ENCODE data around the gene RHEB. TPM values are rescaled to one million over a fixed set of nuclear protein-coding genes. Genes with fewer than 3 reads are reported as not detected.
"Not testable (repeated sequence)": the region's sequence is repeated elsewhere in the genome, so short reads cannot be mapped to it uniquely, and the experiment has no call there.

Gene RHEB
- polyA plus RNA-seq, 6 donors from 2014 or later: 33.6 to 49.9 (median 46.6) TPM

DNA sequence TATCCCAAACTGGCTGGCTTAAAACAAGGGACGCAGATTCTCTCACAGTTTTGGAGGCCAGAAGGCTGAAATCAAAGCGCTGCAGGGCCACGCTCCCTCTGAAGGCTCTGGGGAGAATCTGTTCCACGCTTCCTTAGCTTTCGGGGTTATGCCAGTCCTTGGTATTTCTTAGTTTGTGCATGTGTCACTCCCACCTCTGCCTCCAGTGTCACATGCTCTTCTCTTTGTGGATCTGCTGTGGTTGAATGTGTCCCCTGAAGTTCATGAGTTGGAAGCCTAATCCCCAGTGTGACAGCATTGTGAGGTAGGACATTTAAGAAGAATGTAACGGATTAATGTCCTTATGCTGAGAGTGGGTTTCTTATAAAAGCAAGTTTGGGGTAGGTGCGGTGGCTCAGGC lies 29.4 kb upstream of the RHEB start:
- no peak for ATAC-seq (ENCODE audit: low read depth in 2 of 2)
- DNase-seq: no peak
- Mint-ChIP-seq H3K4me3 (no peak overlapping the region), H3K4me1 (peaks cover 0 to 6% (median 4%) of the 10 kb centered on the region in 3 donors), H3K27me3 (peaks cover 13 to 52% (median 45%) of the 10 kb centered on the region in 3 donors), H3K9me3 (peaks cover 0 to 4% (median 0%) of the 10 kb centered on the region in 7 donors), H3K27ac (no peak overlapping the region), H3K36me3 (no peaks in the 10 kb centered on the region)

- no peak for ATAC-seq (ENCODE audit: low read depth in 2 of 2)
- DNase-seq: no peak
- Mint-ChIP-seq H3K36me3 (no peaks in the 10 kb centered on the region), H3K4me3 (no peak overlapping the region), H3K9me3 (peaks cover 0 to 2% (median 0%) of the 10 kb centered on the region in 7 donors), H3K4me1 (peaks cover 0 to 4% (median 0%) of the 10 kb centered on the region in 3 donors), H3K27ac (no peak overlapping the region), H3K27me3 (peaks cover 22 to 57% (median 46%) of the 10 kb centered on the region in 3 donors)
Observed at GRCh38 chr7:151544183-151544582, 24.5 kb upstream of the RHEB start.

DNA sequence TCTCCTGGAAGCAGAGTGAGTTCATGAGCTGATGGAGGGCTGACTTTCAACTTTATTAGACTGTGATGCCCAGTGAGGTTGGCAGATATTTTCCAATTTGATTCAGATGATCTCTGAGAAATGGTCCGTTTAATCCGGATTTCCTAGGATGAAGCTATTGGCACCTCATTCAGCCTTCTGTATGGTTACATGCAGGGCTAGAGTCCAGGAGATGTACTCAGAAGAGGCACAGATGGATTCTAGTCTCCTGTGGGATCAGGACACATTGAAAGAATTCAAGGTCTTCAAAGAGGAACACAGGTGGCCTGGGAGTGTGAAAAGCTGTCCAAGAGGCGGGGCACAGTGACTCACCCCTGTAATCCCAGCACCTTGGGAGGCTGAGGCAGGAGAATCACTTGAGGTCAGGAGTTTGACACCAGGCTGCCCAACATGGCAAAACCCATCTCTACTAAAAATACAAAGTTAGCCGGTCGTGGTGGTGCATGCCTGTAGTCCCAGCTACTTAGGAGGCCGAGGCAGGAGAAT lies 23.0 kb upstream of the RHEB start:
- Mint-ChIP-seq H3K27ac (no peak overlapping the region), H3K36me3 (no peaks in the 10 kb centered on the region), H3K4me3 (no peak overlapping the region), H3K27me3 (peaks cover 26 to 63% (median 45%) of the 10 kb centered on the region in 3 donors), H3K4me1 (peaks cover 0 to 4% (median 0%) of the 10 kb centered on the region in 3 donors), H3K9me3 (peaks cover 0 to 4% (median 0%) of the 10 kb centered on the region in 7 donors)
- DNase-seq (no peak), ATAC-seq (ENCODE audit: low read depth in 2 of 2) (no peak)

DNA sequence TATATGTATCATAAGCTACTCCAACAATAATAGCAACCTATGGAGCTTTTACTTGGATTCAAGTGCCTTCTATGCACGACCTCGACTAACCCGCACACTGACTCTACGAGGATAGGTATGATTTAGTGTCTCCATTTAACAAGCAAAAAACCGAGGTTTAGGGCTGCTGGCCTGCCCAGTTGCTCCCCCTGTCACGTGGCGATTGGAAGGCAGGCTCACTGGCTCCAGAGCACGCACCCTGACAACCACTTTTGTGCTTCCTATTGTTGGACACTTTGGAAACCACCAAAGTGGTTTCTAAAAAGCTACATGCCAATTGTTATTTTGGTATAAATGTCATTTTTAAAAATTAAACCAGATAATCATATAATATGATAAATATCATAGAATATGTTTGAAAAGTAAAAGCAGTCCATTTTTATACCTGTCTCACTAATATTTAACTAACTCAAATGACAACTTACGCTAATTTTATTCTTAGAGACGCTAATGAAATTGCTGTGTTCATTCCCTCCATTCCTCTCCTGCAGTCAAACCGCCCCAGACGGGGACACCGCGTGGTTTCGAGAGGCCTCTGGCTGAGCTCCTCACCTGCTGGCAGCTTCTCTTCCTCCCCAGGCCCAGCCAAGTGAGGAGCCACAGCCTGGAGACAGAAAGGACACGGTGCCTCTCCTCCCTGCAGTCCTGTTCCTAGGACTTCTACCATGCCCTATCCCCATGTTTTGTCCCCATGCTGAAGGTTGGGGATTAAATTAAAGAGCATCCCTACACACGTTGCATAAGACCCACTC lies 22.2 kb upstream of the RHEB start:
- Mint-ChIP-seq H3K27ac (peak overlapping the region in 1 of 6 donors; percentile 35), H3K4me3 (no peak overlapping the region), H3K4me1 (peaks cover 0 to 4% (median 0%) of the 10 kb centered on the region in 3 donors), H3K36me3 (no peaks in the 10 kb centered on the region), H3K27me3 (peaks cover 32 to 65% (median 49%) of the 10 kb centered on the region in 3 donors), H3K9me3 (peaks cover 0 to 8% (median 2%) of the 10 kb centered on the region in 7 donors)
- DNase-seq (no peak), ATAC-seq (ENCODE audit: low read depth in 2 of 2) (no peak)

- peaks cover 1 to 19% (median 9%) of the 10 kb centered on the region in 7 donors for H3K9me3 Mint-ChIP-seq
- peaks cover 0 to 10% of the 10 kb centered on the region in 2 donors for H3K36me3 Mint-ChIP-seq
- ATAC-seq (ENCODE audit: low read depth in 2 of 2): no peak
- H3K27me3 Mint-ChIP-seq: peaks cover 31 to 61% (median 50%) of the 10 kb centered on the region in 3 donors
- no peak overlapping the region for H3K4me3 Mint-ChIP-seq
- no peak overlapping the region for H3K27ac Mint-ChIP-seq
- no peak for DNase-seq
- H3K4me1 Mint-ChIP-seq: no peaks in the 10 kb centered on the region
Observed at GRCh38 chr7:151540146-151540545, 20.5 kb upstream of the RHEB start.

- Mint-ChIP-seq H3K27ac (no peak overlapping the region), H3K4me1 (no peaks in the 10 kb centered on the region), H3K27me3 (peaks cover 31 to 53% (median 42%) of the 10 kb centered on the region in 3 donors), H3K4me3 (no peak overlapping the region), H3K9me3 (peaks cover 1 to 19% (median 9%) of the 10 kb centered on the region in 7 donors), H3K36me3 (peaks cover 0 to 10% of the 10 kb centered on the region in 2 donors)
- ATAC-seq (ENCODE audit: low read depth in 2 of 2) (no peak), DNase-seq (no peak)
Observed at GRCh38 chr7:151539088-151539671, 19.5 kb upstream of the RHEB start.

GRCh38 chr7:151537818-151538561 lies 18.3 kb upstream of the RHEB start:
- Mint-ChIP-seq H3K27ac (no peak overlapping the region), H3K4me1 (no peaks in the 10 kb centered on the region), H3K27me3 (peaks cover 35 to 54% (median 49%) of the 10 kb centered on the region in 3 donors), H3K36me3 (peaks cover 0 to 10% of the 10 kb centered on the region in 2 donors), H3K4me3 (no peak overlapping the region), H3K9me3 (peaks cover 1 to 19% (median 10%) of the 10 kb centered on the region in 7 donors)
- no peak for ATAC-seq (ENCODE audit: low read depth in 2 of 2)
- DNase-seq: no peak

DNA sequence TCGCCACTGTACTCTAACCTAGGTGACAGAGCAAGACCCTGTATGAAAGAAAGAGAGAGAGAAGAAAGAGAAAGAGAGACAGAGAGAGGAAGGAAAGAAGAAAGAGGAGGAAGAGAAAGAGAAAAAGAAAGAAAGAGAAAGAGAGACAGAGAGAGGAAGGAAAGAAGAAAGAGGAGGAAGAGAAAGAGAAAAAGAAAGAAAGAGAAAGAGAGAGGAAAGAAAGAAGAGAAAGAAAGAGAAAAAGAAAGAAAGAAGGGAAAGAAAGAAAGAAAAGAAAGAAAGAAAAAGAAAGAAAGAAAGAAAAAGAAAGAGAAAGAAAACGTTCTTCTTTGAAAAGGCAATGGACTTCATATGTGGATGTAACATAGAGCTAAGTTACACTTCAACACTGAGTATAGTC lies 16.5 kb upstream of the RHEB start:
- H3K9me3 Mint-ChIP-seq: peaks cover 6 to 34% (median 21%) of the 10 kb centered on the region in 7 donors
- not testable (repeated sequence) for ATAC-seq (ENCODE audit: low read depth in 2 of 2); H3K4me1 Mint-ChIP-seq; H3K27ac Mint-ChIP-seq; DNase-seq; H3K4me3 Mint-ChIP-seq
- H3K36me3 Mint-ChIP-seq: peaks cover 5 to 18% of the 10 kb centered on the region in 2 donors
- H3K27me3 Mint-ChIP-seq: peaks cover 31 to 57% (median 51%) of the 10 kb centered on the region in 3 donors

- peaks cover 12 to 52% (median 35%) of the 10 kb centered on the region in 7 donors for H3K9me3 Mint-ChIP-seq
- peaks cover 9 to 21% of the 10 kb centered on the region in 2 donors for H3K36me3 Mint-ChIP-seq
- H3K4me3 Mint-ChIP-seq: no peak overlapping the region
- DNase-seq (no peak), ATAC-seq (ENCODE audit: low read depth in 2 of 2) (no peak)
- H3K27ac Mint-ChIP-seq: no peak overlapping the region
- H3K4me1 Mint-ChIP-seq: no peaks in the 10 kb centered on the region
- H3K27me3 Mint-ChIP-seq: peaks cover 11 to 30% (median 19%) of the 10 kb centered on the region in 3 donors
Observed at GRCh38 chr7:151529842-151530241, 10.1 kb upstream of the RHEB start.

DNA sequence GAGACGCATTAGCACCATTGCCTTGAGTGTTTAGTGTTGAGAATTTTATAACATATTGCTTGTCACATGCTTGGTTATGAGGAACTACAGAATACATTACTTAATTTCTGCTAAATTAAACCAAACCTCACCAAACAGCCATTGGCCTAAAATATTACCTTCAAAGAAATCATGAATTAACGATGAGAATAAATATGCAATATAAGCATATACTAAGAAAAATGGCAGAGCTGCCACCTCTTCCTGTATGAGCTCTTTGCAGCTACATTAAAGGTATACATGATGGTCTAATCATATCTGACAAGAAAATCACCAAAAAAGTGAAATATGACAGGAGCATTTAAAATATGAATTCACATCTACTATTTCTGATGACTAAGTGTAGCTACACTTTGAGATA lies 5.2 kb upstream of the RHEB start:
- ATAC-seq (ENCODE audit: low read depth in 2 of 2): no peak
- peaks cover 2 to 5% (median 4%) of the 10 kb centered on the region in 3 donors for H3K4me1 Mint-ChIP-seq

GRCh38 chr7:151524331-151524730 lies 4.6 kb upstream of the RHEB start:
- no peak for ATAC-seq (ENCODE audit: low read depth in 2 of 2)
- Mint-ChIP-seq H3K36me3 (no peaks in the 10 kb centered on the region), H3K4me1 (peaks cover 2 to 5% (median 4%) of the 10 kb centered on the region in 3 donors), H3K9me3 (peaks cover 0 to 17% (median 9%) of the 10 kb centered on the region in 7 donors), H3K4me3 (no peak overlapping the region), H3K27ac (no peak overlapping the region), H3K27me3 (peaks cover 0 to 14% (median 8%) of the 10 kb centered on the region in 3 donors)
- no peak for DNase-seq

More for the DNA sequence above, 5.2 kb upstream of the RHEB start:
- Mint-ChIP-seq H3K4me3 (no peak overlapping the region), H3K27me3 (peaks cover 0 to 16% (median 8%) of the 10 kb centered on the region in 3 donors), H3K9me3 (peaks cover 3 to 20% (median 11%) of the 10 kb centered on the region in 7 donors), H3K27ac (no peak overlapping the region), H3K36me3 (peaks cover 0 to 2% of the 10 kb centered on the region in 2 donors)
- no peak for DNase-seq

DNA sequence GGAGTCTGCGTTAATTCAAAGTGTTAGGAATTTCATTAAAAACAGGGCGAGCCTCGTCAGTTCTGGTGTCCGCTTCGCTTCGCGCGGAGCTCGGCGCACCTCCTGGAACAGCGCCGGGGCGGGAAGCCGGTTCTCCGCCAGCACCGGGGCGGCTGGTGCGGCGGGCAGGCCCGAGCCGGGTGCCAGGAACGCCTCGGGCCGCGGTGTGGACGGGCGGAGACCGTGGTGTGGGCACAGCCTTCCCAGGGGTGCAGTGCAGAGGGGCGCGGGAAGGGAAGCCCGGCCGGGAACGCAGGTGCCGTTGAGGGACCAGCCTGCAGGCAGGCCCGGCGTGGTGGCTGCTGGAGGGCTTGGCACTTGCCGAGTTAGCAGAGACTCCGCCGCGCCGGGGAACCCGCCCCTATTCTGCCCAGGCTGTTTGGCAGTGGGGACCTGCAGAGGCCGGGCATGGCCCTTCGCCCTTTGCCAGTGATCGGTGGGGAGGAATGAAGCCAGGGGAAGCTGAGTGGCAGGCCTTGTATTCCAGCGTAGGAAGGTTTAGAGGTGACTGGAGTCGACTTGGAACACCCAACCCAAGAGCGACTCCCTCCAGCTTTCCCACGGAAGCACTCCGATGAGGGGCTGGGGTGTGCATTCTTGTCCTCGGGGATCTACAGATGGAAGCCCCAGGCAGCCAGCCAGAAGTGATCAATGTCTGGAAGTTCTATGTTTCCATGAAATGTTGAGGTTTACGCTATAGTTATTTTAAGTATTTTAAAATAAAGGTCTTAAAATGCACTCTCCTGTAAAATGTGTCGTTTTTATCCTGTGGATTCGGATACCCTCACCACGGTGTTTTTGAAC lies 945 bp upstream of the RHEB start:
- Mint-ChIP-seq H3K4me3 (peak overlapping the region; percentile 75 to 99 (median 93)), H3K36me3 (no peaks in the 10 kb centered on the region), H3K4me1 (peaks cover 28 to 31% (median 28%) of the 10 kb centered on the region in 3 donors), H3K27me3 (peaks cover 0 to 9% (median 8%) of the 10 kb centered on the region in 3 donors), H3K27ac (peak overlapping the region in 5 of 6 donors; percentile 66 to 99 (median 97)), H3K9me3 (peaks cover 0 to 4% (median 0%) of the 10 kb centered on the region in 7 donors)
- peak; percentile 23 for DNase-seq
- ATAC-seq (ENCODE audit: low read depth in 2 of 2): no peak
